Measurements from ENCODE around the gene PDSS1.

PDSS1 gene

GRCh38 chr10:26696786-26697162 is 727 bp upstream of the PDSS1 start:
- Histone ChIP-seq H3K9me3 (no peaks in the 10 kb centered on the region), H3K27ac (peak overlapping the region; percentile 91), H3K36me3 (no peaks in the 10 kb centered on the region), H3K27me3 (no peaks in the 10 kb centered on the region), H3K4me3 (ENCODE audit: low read depth in 1 of 2, low read length in 1 of 2) (peak overlapping the region; percentile 93), H3K4me1 (ENCODE audit: control insufficient read depth in 1 of 2, insufficient read depth in 1 of 2, low read depth in 1 of 2, low read length in 1 of 2) (peaks cover 21 to 23% of the 10 kb centered on the region in 2 experiments)
- no peak for TF ChIP-seq CTCF (IDR thresholded peaks at IDR 0.05)

GRCh38 chr10:26697922-26698608 is 564 bp downstream of the PDSS1 start:
- Histone ChIP-seq H3K27ac (peak overlapping the region; percentile 91), H3K36me3 (no peaks in the 10 kb centered on the region), H3K9me3 (no peaks in the 10 kb centered on the region), H3K27me3 (no peaks in the 10 kb centered on the region), H3K4me1 (ENCODE audit: control insufficient read depth in 1 of 2, insufficient read depth in 1 of 2, low read depth in 1 of 2, low read length in 1 of 2) (peaks cover 21 to 23% of the 10 kb centered on the region in 2 experiments), H3K4me3 (ENCODE audit: low read depth in 1 of 2, low read length in 1 of 2) (peak overlapping the region; percentile 93)
- TF ChIP-seq CTCF (IDR thresholded peaks at IDR 0.05), result no peak

- peaks cover 21 to 23% of the 10 kb centered on the region in 2 experiments for H3K4me1 ChIP-seq (ENCODE audit: control insufficient read depth in 1 of 2, insufficient read depth in 1 of 2, low read depth in 1 of 2, low read length in 1 of 2)
- no peak overlapping the region for H3K27ac ChIP-seq
- H3K4me3 ChIP-seq (ENCODE audit: low read depth in 1 of 2, low read length in 1 of 2), result no peak overlapping the region
- no peak for TF ChIP-seq CTCF (IDR thresholded peaks at IDR 0.05)
- no peaks in the 10 kb centered on the region for H3K36me3 ChIP-seq
- H3K9me3 ChIP-seq, result no peaks in the 10 kb centered on the region
- H3K27me3 ChIP-seq, result no peaks in the 10 kb centered on the region
Measured at GRCh38 chr10:26698909-26699308, 1.4 kb downstream of the PDSS1 start.

- Histone ChIP-seq H3K4me1 (ENCODE audit: control insufficient read depth in 1 of 2, insufficient read depth in 1 of 2, low read depth in 1 of 2, low read length in 1 of 2) (peaks cover 21 to 23% of the 10 kb centered on the region in 2 experiments), H3K9me3 (no peaks in the 10 kb centered on the region), H3K4me3 (ENCODE audit: low read depth in 1 of 2, low read length in 1 of 2) (no peak overlapping the region), H3K36me3 (no peaks in the 10 kb centered on the region), H3K27ac (no peak overlapping the region), H3K27me3 (no peaks in the 10 kb centered on the region)
- no peak for TF ChIP-seq CTCF (IDR thresholded peaks at IDR 0.05)
Measured at GRCh38 chr10:26699631-26700030, 2.1 kb downstream of the PDSS1 start.

GRCh38 chr10:26700884-26701630 is 3.6 kb downstream of the PDSS1 start:
- H3K4me3 ChIP-seq (ENCODE audit: low read depth in 1 of 2, low read length in 1 of 2), result no peak overlapping the region
- no peaks in the 10 kb centered on the region for H3K36me3 ChIP-seq
- no peaks in the 10 kb centered on the region for H3K9me3 ChIP-seq
- H3K27me3 ChIP-seq, result no peaks in the 10 kb centered on the region
- H3K4me1 ChIP-seq (ENCODE audit: control insufficient read depth in 1 of 2, insufficient read depth in 1 of 2, low read depth in 1 of 2, low read length in 1 of 2), result peaks cover 20 to 23% of the 10 kb centered on the region in 2 experiments
- H3K27ac ChIP-seq, result no peak overlapping the region
- no peak for TF ChIP-seq CTCF (IDR thresholded peaks at IDR 0.05)

Measured in neutrophil (primary cell).